ENCODE measurements around the gene ZNF761.
"Not testable (repeated sequence)": the region's sequence is repeated elsewhere in the genome, so short reads cannot be mapped to it uniquely, and the experiment has no call there.

ZNF761 gene

DNA sequence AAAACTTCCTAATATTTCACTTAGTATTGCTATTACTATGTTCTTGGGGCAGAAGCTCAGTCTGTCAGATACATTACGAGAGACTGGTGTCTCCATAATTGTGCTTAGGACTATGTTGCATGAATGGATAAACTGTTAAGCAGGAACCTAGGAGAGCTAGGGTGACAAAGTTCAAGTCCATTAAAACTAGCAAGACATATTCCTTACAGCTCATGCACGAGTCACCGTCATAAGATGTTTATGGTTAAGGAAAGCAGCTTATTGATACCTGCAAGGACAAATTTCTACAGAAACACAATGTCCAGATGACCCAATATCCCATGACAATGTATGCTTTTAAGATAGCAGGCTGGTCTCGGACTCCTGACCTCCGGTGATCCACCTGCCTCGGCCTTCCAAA, 30.1 kb downstream of the ZNF761 start:
- no peak for DNase-seq

DNA sequence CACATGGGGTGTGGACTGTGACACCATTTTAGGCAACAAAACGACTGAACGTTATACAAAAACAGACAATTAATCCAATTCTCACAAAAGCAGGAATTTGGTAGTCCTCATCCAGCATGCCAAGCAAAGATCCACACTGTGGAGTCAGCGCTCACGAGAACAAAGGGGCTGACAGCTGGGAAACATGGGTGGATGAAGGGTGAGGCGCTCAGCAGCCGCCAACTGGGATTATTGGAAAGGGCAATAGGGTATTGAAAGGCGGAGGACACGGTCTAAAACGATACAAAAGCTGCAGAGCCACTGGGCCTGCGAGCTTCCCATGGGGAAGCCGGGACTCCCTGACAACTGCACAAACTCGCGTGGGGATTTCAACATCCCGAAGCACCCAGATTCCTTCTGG, 31.1 kb downstream of the ZNF761 start:
- no peak for DNase-seq

DNA sequence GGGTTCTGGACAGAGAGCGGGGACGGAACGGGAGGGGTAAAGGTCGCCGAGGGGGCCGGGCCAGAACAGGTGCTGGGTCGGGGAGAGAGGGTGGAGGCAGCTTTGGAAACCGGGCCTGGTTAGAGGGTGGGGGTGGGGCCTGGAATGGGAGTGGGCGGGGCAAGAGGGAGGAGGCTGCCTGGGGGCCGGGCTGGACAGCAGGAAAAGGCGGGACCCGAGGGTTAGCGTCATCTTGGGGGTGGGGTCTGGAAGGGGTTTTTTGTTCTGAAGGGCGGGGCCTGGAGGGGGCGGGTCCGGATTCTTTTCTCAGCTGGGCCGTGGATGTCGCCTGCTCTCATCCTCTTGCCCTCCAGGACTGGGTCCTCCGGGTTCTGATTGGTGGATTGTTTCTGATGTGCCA, 31.5 kb downstream of the ZNF761 start:
- no peak for DNase-seq

DNA sequence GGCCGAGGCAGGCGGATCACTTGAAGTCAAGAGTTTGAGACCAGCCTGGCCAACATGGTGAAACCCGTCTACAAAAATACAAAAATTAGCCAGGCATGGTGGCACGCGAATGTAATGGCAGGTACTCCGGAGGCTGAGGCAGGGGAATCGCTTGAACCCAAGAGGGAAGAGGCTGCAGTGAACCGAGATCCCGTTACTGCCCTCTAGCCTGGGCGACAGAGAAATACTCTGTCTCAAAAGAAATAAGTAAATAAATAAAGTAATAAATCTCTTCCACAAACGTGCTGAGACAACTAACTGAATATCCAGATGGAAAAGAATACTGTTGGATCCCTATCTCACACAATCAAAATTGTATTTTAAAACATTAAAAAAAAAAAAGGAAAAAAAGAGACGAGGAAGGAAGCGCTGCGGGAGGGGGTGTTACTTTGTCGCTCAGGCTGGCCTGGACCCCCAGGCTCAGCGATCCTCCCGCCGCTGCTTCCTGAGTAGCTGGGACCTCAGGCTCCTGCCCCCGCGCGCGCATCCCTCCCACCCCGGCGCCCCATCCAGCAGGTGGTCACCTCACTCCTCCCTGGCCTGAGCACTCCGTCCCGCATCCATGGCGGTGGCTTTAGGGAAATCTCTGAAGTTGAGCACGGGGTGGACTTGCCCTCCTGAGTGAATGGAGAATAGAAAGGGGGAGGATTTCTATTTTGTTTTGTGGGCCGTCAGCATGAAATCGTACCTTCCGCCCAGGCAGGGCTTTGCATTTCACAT, 35.1 kb downstream of the ZNF761 start:
- no peak for DNase-seq

DNA sequence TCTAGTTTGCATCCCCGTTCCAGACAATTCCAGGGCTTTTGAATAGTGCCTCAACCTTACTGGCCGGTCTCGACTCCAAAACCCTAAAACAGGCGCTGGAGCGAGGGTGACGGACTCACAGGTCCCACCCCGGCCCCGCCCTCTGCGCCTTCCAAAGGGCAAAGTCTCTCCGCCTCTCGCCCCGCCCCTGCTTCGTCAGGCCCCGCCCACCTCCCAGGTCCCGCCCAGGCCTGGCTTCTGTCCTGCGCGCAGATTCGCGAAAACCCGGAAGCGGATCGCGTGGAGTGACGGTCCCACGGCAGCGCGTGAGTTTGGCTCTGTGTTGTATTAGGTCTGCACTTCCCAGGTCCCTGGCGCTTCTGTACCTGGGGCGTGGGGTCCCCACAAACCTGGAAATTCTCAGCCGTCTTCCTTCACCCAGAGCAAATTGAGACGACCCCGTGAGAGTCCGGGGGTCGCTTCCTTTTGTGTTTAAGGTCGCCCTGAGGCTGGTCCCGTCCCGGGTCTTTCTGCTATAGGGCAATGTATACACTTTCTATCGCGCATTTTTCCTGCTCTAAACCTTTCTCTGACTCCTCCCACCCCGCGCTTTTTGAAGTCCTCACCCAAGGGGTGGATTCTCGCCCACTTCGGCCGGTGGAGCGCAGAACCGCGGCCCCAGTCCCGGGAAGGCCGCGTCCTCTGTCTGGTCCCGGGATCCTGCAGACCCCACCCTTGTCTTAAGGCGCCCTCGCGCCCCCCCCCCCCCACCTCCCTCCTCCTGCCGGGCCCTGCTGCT, 35.9 kb downstream of the ZNF761 start, which contains the start of gene ZNF813:
ZNF813 (plus strand) TSS at position 249 of the 778 bp plus-strand sequence. CDS start 16,090 bp downstream, outside the sequence.
- DNase-seq: peak; percentile 99

DNA sequence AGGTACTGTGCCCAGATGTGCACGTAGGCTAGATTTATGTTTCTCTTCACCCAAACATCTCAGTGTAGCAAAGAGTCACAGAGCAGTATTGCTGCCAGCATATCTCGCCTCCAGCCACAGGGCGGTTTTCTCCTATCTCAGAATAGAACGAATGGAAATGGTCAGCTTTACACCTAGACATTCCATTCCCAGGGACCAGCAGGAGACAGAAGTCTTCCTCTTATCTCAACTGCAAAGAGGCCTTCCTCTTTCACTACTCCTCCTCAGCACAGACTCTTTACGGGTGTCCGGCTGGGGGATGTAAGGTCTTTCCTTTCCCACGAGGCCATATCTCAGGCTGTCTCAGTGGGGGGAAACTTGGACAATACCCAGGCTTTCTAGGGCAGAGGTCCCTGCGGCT, 36.8 kb downstream of the ZNF761 start:
- DNase-seq: not testable (repeated sequence)

DNA sequence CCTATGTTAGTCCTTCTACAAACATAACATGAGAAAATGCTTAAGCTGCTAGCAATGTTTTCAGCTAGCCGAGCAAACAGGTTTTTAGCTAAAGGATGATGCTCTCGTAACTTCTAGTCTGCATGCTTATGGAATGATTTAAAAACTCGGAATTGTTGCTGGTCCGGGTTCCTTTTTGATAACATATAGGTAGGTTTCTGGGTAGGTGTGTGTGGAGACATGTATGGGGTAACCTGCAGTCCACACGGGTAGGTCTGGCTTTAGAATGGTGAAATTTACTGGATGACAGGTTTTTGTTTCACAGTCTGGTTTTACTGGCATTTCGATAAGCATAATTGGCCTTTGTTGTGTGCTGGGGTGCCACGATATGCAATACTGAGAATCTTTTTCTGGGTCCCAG, 40.1 kb downstream of the ZNF761 start:
- no peak for DNase-seq

DNA sequence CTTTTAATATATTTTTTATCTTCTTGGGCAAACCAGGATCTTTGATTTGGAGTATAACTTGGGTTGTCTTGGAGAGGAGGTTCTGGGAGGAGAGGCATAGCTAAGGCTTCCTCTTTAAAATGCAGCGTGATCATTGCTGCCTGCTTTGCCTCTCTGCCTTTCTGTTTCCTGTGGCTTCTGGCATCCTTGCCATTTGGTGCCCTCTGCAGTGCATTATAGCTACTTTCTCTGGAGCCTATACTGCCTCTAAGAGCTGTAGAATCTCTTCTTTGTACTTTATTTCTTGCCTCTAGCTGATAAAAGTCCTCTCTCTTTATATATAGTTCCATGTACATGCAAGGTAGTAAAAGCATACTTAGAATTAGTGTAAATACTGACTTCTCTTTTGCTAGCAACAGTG, 43.0 kb downstream of the ZNF761 start:
- DNase-seq: not testable (repeated sequence)

DNA sequence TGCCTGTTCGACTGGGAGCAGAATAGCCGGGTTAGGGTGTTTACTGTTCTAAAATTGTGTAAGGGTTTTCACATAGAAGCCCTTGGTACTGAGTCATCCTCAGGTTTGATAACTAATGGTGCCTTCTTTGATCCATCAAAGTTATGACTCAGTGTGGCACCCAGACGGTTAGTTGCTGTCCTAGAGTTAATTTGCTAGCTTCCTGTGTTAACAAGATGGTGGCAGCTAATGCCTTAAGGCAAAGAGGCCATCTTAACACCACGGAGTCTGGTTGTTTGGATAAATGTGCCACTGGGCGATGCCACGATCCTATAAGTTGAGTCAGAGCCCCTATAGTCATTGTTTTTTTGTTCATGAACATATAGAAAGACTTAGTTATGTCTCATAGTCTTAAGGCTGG, 43.7 kb downstream of the ZNF761 start:
- DNase-seq: not testable (repeated sequence)

DNA sequence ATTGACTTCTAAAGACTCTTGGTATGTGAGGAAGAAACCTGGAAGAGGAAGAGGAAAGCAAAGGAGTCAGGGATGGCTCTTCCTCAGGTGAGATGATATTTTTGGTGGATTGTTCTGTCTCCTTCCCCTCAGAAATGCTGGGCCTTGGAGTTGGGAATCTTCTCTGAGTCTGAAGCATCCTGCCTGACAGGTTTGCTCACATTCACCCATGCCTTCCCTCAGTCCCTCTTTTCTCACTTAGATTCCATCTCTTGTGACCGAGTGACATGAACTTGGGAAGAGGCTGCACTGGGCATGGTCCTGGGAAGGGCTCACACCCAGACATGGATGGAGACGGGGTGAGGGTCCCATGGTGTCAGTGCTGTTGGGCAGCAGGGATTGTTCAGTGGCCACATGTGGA, 52.0 kb downstream of the ZNF761 start:
- DNase-seq: not testable (repeated sequence)

DNA sequence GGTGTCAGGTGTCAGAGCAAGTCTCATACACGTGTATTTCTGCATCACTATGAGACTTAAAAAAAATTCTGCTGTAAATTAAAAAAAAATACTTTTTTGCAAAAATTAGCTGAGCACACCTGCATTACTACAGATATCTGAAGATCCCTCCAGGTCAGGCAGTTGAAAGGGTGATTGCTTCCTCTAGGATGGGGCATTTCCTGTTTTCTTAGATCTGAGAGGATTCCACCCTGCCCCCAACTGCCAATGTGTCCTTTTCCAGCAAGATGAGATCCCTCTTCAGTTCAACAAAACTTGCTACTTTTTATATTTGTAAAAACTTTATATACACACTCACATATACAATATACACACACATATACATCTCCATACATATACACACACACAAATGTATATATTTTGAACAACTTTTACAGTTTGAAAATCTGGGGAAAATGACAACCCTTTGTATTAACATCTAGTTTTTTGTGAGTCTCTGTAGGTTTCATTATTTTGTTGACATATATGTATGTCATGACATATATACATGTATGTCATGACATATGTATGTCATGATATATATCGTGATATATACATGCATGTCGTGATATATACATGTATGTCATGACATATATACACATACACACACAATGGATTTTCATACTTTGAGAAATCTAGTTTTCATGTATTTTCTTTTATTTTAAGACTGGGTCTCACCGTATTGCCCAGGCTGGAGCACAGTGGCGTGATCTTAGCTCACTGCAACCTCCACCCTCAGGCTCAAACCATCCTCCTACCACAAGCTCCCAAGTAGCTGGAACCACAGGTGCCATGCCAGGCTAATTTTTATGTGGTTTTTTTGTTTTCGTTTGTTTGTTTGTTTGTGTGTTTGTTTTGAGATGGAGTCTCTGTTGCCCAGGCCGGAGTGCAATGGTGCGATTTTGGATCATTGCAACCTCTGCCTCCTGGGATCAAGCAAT, 53.5 kb downstream of the ZNF761 start:
- no peak for DNase-seq

DNA sequence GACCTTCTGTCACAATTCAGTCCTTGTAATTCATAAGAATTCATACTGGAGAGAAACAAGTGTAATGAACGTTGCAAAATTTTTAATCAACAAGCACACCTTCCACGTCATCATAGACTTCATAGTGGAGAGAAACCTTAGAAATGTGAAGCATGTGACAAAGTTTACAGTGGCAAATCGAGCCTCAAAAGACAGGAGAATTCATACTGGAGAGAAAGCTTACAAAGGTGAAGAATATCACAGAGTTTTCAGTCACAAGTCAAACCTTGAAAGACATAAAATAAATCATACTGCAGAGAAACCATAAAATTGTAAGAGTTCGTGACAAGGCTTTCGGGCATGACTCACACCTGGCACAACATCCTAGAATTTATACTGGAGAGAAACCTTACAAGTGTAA, 60.4 kb downstream of the ZNF761 start:
- DNase-seq: no peak

DNA sequence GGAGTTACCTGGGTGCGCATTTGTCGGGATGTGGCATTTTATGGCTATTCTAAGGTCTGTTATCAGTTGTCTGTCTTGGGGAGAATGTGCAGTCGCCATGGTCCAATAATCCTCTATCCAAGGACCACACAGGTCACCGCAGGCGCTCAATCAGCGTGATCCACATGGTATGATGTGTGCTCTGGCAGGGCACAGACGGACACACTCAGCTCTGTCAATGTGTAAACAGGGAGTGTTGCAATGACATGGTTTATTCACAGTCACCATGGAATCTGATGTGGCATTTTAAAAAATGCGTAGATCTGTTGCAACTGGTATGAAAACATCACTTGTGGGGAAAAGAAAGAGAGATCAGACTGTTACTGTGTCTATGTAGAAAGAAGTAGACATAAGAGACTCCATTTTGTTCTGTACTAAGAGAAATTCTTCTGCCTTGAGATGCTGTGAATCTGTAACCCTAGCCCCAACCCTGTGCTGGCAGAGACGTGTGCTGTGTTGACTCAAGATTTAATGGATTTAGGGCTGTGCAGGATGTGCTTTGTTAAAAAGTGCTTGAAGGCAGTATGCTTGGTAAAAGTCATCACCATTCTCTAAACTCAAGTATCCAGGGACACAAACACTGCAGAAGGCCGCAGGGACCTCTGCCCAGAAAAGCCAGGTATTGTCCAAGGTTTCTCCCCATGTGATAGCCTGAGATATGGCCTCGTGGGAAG, 65.7 kb downstream of the ZNF761 start:
- DNase-seq: not testable (repeated sequence)

DNA sequence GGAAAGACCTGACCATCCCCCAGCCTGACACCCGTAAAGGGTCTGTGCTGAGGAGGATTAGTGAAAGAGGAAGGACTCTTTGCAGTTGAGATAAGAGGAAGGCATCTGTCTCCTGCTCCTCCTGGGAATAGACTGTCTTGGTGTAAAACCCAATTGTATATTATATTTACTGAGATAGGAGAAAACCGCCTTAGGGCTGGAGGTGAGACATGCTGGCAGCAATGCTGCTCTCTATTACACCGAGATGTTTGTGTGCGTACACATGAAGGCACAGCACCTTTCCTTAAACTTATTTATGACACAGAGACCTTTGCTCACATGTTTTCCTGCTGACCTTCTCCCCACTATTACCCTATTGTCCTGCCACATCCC, 66.2 kb downstream of the ZNF761 start:
- DNase-seq: not testable (repeated sequence)

DNA sequence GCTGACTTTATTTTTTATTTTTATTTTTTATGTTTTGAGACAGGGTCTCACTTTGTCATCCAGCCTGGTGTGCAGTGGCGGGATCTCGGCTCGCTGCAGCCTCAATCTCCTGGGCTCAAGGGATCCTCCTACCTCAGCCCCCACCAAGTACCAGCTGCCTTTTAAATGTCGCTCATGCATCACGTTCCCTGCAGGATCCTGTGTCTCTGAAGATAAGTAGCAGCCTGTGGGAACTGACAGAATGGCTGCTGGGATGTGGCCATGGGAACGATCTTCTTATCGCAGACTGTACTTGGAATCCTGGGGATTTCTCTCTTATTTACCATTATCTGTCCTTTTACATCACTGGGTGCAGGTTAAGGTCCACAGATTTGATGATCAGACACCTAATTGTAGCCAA, 71.4 kb downstream of the ZNF761 start:
- not testable (repeated sequence) for DNase-seq

DNA sequence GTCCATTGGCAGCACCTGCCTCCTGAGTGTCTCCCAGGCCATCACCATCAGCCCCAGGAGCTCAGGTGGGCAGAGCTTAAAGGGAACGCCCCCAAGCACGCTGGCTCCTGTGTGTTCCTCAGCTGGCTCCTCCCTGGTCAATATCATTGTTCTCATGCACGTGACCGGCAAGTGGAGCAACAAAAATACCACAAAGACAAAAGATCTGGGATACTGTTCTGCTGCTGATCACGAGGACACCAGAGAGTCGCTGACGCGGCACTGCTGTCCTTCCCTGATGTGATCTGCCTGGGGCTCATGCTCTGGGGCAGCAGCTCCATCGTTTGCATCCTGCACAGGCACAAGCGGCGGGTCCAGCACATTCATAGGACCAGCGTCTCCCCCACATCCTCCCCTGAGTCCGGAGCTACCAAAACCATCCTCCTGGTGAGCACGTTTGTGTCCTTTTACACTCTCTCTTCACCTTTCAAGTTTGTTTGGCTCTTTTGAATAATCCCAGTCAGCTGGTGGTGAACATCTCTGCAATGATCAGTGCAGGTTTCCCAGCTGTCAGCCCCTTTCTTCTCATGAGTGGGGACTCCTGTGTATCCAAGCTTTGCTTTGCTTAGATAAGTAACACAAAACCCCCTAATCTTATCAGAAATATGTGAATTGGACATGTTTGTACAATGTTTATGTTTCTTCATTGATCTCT, 72.0 kb downstream of the ZNF761 start:
- DNase-seq: not testable (repeated sequence)

DNA sequence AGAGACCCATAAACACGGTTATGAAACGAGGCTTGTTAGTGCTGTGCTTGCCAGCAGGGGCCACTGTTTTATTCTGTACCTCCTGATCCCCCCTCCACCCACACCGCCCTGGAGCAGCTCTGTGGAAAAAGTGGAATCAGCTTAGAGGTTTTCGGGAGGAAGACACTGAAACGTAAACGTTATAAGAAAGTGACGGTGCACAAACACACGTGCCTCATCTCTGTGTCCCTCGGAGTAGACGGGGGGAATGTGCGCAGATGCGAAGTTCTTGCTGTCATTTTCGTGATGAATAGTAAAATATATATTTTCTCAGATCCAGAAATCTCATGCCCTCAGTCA, 72.5 kb downstream of the ZNF761 start:
- not testable (repeated sequence) for DNase-seq

DNA sequence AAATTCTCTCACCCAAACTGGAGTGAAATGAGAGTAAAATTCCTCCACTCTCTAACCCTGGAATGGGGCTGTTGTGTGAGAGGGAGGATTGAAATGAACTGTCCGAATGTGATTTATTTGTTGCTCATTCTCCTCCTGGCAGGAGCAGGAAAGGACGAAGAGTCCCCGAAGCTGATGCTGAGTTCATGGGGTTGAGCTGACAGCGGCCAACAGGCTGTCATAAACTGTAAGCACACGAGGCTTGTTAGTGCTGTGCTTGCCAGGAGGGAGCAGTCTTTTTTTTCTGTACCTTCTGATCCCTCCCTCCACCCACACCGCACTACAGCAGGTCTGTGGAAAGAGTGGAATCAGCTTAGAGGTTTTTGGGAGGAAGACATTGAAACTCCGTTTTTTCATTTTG, 73.1 kb downstream of the ZNF761 start:
- DNase-seq: no peak

DNA sequence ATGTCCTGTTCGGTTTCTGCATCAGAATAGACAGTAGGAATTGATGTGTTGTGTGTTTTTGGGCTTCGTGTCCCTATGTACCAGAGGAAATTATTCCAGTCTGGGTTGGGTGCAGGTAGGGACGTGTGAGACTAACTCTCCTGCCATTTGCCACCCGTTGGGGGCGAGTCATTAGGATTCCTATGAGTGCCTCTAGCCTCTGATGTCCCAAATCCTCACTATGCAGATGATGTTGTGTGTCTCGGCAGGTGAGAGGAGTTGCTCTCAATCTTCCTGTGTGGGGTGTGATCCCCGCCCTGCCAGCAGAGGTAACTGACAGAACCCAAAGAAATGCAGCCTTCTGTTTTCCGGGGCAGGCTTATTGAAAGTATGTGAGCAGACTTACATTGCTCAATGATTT, 74.9 kb downstream of the ZNF761 start:
- no peak for DNase-seq
